Hepatocyte (in vitro differentiated cells): Measurements from ENCODE around the gene TMEM19. TPM values are rescaled to one million over a fixed set of nuclear protein-coding genes. Genes with fewer than 3 reads are reported as not detected.
A peak's percentile ranks its signal among the peaks of the same experiment; 100 is the strongest.
"Not testable (repeated sequence)": the region's sequence is repeated elsewhere in the genome, so short reads cannot be mapped to it uniquely, and the experiment has no call there.

ENCODE experiments used
- DNase-seq: peaks from one replicate; pipeline ENCODE4 v3.0.0-alpha.2; 2016; ENCODE audit warnings: low spot score
- H2AFZ ChIP-seq: fragments of 200-600 bp; sonication (generic); 2 replicates; pipeline ENCODE4 v1.6.0; 2016; ENCODE audit warnings: antibody characterized with exemption, mild to moderate bottlenecking
- H3K27ac ChIP-seq: fragments of 200-600 bp; sonication (generic); 2 replicates; pipeline ENCODE4 v1.5.1; 2016; ENCODE audit warnings: mild to moderate bottlenecking
- H3K27me3 ChIP-seq: fragments of 200-600 bp; sonication (generic); 2 replicates; pipeline ENCODE4 v1.6.1; 2016
- H3K36me3 ChIP-seq: fragments of 200-600 bp; sonication (generic); replicated peaks from 2 replicates; pipeline ENCODE4 v1.5.1; 2016; ENCODE audit warnings: low read depth; ENCODE audit not compliant: insufficient read depth
- H3K4me1 ChIP-seq: fragments of 200-600 bp; sonication (generic); 2 replicates; pipeline ENCODE4 v1.5.1; 2016; ENCODE audit warnings: mild to moderate bottlenecking, moderate library complexity; ENCODE audit not compliant: insufficient read depth
- H3K4me2 ChIP-seq: fragments of 200-600 bp; sonication (generic); 2 replicates; pipeline ENCODE4 v1.6.0; 2016
- H3K4me3 ChIP-seq: fragments of 200-600 bp; sonication (generic); 2 replicates; pipeline ENCODE4 v1.5.1; 2016; ENCODE audit warnings: mild to moderate bottlenecking
- H3K79me2 ChIP-seq: fragments of 200-600 bp; sonication (generic); 2 replicates; pipeline ENCODE4 v1.6.0; 2017; ENCODE audit warnings: mild to moderate bottlenecking
- H3K9me2 ChIP-seq: fragments of 200-600 bp; sonication (generic); replicated peaks from 2 replicates; pipeline ENCODE4 v1.6.0; 2017; ENCODE audit warnings: mild to moderate bottlenecking; ENCODE audit not compliant: insufficient read depth
- H3K9me3 ChIP-seq: fragments of 200-600 bp; sonication (generic); 2 replicates; pipeline ENCODE4 v1.5.1; 2016; ENCODE audit warnings: low read depth, mild to moderate bottlenecking
- H4K20me1 ChIP-seq: fragments of 200-600 bp; sonication (generic); 2 replicates; pipeline ENCODE4 v1.6.0; 2016; ENCODE audit warnings: mild to moderate bottlenecking; ENCODE audit not compliant: insufficient read depth, poor library complexity, severe bottlenecking
- EZH2 ChIP-seq: fragments of 200-600 bp; sonication (generic); IDR thresholded peaks from 2 replicates; pipeline ENCODE4 v1.6.1; 2016; ENCODE audit warnings: antibody characterized with exemption, mild to moderate bottlenecking, borderline replicate concordance
- EZH2phosphoT487 ChIP-seq: fragments of 200-600 bp; sonication (generic); IDR thresholded peaks from one replicate; pipeline ENCODE4 v1.6.1; 2018; ENCODE audit warnings: antibody characterized with exemption, mild to moderate bottlenecking, low read depth, moderate library complexity; ENCODE audit not compliant: unreplicated experiment, severe bottlenecking
- WGBS: methylation state at CpG from one replicate; pipeline ENCODE4 v1.1.6; 2016; ENCODE audit warnings: low lambda C conversion rate; ENCODE audit errors: missing lambda C conversion rate; 5-methylcytosine and 5-hydroxymethylcytosine counted together
- polyA plus RNA-seq: library from polyadenylated mRNA; unstranded; fragments of >200 nt; fragmentation: Nextera tagmentation; extraction: Ambion mirVana; gene quantifications from 2 replicates; pipeline ENCODE4 v1.2.1, GENCODE V29; 2016
- total RNA-seq: library from RNA; depleted of rRNA; stranded (reverse); fragments of >200 nt; gene quantifications from 2 replicates; pipeline ENCODE4 v1.2.3, GENCODE V29; 2014
- TF ChIP-seq, protein P1 (sequence below): fragments of 200-600 bp; sonication (generic); IDR thresholded peaks from 2 replicates; pipeline ENCODE4 v1.5.1; 2016; ENCODE audit warnings: antibody characterized with exemption, mild to moderate bottlenecking; ENCODE audit not compliant: poor library complexity

Gene TMEM19
- total and polyA plus RNA-seq, 2 experiments from 2014 or later, result 24.1 to 24.8 TPM

DNA sequence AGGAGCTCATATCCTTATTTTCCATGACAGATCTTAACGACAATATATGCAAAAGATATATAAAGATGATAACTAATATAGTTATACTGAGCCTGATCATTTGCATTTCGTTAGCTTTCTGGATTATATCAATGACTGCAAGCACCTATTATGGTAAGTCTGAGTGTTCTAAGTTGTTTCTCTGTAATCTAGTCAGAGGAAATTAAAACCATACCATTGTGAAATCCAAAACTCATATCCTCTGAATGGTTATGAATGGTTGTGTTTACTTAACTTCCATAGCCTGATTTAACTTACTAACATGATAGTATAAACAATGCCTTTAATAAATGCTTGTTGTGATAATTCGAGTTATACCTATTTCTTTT is 760 bp downstream of the TMEM19 start:
- Histone ChIP-seq H3K4me1 (peaks cover 14% of the 10 kb centered on the region), H4K20me1 (no peaks in the 10 kb centered on the region), H3K9me2 (no peaks in the 10 kb centered on the region), H3K27ac (peak overlapping the region; percentile 82), H3K9me3 (no peaks in the 10 kb centered on the region), H3K27me3 (no peaks in the 10 kb centered on the region), H3K36me3 (no peaks in the 10 kb centered on the region), H3K4me2 (peak overlapping the region; percentile 85), H3K79me2 (peaks cover 22% of the 10 kb centered on the region), H3K4me3 (peak overlapping the region; percentile 50), H2AFZ (peak overlapping the region; percentile 83)
- WGBS, result 7% methylated on average over 3 of the region's 3 CpGs
- TF ChIP-seq EZH2phosphoT487 (no peak), EZH2 (no peak)
- TF ChIP-seq, protein P1, sequence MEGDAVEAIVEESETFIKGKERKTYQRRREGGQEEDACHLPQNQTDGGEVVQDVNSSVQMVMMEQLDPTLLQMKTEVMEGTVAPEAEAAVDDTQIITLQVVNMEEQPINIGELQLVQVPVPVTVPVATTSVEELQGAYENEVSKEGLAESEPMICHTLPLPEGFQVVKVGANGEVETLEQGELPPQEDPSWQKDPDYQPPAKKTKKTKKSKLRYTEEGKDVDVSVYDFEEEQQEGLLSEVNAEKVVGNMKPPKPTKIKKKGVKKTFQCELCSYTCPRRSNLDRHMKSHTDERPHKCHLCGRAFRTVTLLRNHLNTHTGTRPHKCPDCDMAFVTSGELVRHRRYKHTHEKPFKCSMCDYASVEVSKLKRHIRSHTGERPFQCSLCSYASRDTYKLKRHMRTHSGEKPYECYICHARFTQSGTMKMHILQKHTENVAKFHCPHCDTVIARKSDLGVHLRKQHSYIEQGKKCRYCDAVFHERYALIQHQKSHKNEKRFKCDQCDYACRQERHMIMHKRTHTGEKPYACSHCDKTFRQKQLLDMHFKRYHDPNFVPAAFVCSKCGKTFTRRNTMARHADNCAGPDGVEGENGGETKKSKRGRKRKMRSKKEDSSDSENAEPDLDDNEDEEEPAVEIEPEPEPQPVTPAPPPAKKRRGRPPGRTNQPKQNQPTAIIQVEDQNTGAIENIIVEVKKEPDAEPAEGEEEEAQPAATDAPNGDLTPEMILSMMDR, result no peak
- DNase-seq, result no peak

DNA sequence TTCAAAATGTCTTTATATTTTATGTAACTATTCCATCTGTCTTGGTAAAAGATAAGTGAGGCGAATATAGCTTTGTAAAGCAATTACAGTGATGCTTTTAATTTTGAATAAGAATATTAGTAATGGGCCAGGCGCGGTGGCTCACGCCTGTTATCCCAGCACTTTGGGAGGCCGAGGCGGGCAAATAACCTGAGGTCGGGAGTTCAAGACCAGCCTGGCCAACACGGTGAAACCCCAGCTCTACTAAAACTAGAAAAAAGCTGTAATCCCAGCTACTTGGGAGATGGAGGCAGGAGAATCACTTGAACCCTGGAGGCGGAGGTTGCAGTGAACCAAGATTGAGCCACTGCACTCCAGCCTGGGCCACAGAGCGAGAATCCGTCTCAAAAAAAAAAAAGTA is 1.3 kb downstream of the TMEM19 start:
- H3K27me3 ChIP-seq, DNase-seq, H3K9me2 ChIP-seq, H3K36me3 ChIP-seq, H4K20me1 ChIP-seq, H3K9me3 ChIP-seq: not testable (repeated sequence)
- peaks cover 14% of the 10 kb centered on the region for H3K4me1 ChIP-seq
- H3K79me2 ChIP-seq, result peaks cover 22% of the 10 kb centered on the region
- H2AFZ ChIP-seq, result peak overlapping the region; percentile 83
- H3K4me3 ChIP-seq, result peak overlapping the region; percentile 50
- H3K27ac ChIP-seq, result peak overlapping the region; percentile 82
- H3K4me2 ChIP-seq, result peak overlapping the region; percentile 85
- WGBS, result 84% methylated on average over 11 of the region's 11 CpGs

DNA sequence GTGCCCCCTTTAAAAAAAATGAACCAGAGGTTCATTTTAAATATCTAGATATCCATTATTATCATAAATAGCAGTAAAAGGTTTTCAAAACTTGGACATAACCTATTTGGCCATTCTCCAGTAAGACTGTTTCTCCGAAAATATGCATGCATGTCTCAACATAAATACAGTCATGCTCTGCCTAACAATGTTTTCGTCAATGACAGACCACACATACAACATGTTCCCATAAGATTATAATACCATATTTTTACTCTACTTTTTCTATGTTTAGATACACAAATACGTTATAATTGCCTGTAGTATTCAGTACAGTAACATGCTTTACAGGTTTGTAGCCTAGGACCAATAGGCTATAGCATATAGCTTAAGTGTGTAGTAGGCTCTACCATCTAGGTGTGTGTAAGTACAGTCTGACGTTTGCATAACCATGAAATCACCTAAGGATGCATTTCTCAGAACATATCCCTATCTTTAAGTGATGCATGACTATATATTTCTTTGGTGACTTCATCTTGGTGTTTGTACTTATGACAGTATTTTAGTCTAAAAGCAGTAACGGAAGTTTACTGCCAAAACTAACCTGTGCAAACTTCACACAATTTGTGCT is 3.2 kb downstream of the TMEM19 start:
- Histone ChIP-seq H3K36me3 (no peaks in the 10 kb centered on the region), H3K4me2 (peak overlapping the region; percentile 85), H2AFZ (no peak overlapping the region), H3K9me2 (no peaks in the 10 kb centered on the region), H3K79me2 (peaks cover 22% of the 10 kb centered on the region), H3K27me3 (no peaks in the 10 kb centered on the region), H3K4me1 (peaks cover 14% of the 10 kb centered on the region), H3K27ac (no peak overlapping the region), H3K9me3 (no peaks in the 10 kb centered on the region), H3K4me3 (no peak overlapping the region), H4K20me1 (no peaks in the 10 kb centered on the region)
- DNase-seq, result no peak
- no peak for TF ChIP-seq EZH2phosphoT487
- no peak for TF ChIP-seq EZH2
- TF ChIP-seq, protein P1, result no peak
- 82% methylated on average over 5 of the region's 5 CpGs for WGBS

DNA sequence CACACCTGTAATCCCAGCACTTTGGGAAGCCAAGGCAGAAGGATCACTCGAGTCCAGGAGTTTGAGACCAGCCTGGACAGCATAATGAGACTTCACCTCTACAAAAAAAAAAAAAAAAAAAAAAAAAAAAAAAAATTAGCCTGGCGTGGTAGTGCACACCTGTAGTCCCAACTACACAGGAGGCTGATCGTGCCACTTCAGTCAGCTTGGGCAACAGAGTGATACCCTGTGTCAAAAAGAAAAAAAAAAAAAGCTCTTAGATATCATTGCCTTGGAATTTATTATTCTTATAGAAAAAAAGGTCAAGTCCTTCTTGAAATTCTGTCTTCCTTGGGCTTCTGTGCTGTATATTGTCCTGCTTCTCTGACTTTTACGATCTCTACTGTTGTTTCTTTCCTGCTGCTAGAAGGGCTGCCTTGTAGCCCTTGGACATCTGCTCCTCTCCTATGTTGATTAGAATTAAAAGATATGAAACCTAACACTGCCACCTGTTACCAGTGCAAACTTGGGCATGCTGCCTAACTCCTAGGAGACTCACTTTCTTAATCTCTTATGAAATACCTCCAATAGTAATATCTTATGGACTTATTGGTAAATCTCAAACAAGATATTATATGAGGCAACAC is 5.7 kb downstream of the TMEM19 start:
- DNase-seq, result no peak
- peaks cover 14% of the 10 kb centered on the region for H3K4me1 ChIP-seq
- H3K27ac ChIP-seq, result no peak overlapping the region
- peaks cover 22% of the 10 kb centered on the region for H3K79me2 ChIP-seq
- H2AFZ ChIP-seq, result no peak overlapping the region
- no peak overlapping the region for H3K4me2 ChIP-seq
- no peaks in the 10 kb centered on the region for H3K9me3 ChIP-seq
- no peaks in the 10 kb centered on the region for H3K36me3 ChIP-seq
- WGBS, result 91% methylated on average over 4 of the region's 4 CpGs
- H3K9me2 ChIP-seq, result no peaks in the 10 kb centered on the region
- TF ChIP-seq EZH2 (no peak), EZH2phosphoT487 (no peak)
- TF ChIP-seq, protein P1, result no peak
- H3K4me3 ChIP-seq, result no peak overlapping the region
- no peaks in the 10 kb centered on the region for H3K27me3 ChIP-seq
- no peaks in the 10 kb centered on the region for H4K20me1 ChIP-seq
